Muscle of leg (tissue), 11 donors: ENCODE results near the gene NFATC3. TPM values are rescaled to one million over a fixed set of nuclear protein-coding genes. Genes with fewer than 3 reads are reported as not detected.
"Not testable (repeated sequence)": the region's sequence is repeated elsewhere in the genome, so short reads cannot be mapped to it uniquely, and the experiment has no call there.

Source experiments
- DNase-seq: peaks from one replicate; pipeline ENCODE4 v3.0.0; 2013
- H3K27ac ChIP-seq: one replicate; pipeline ENCODE4 v1.5.1; 2013; ENCODE audit warnings: mild to moderate bottlenecking, low read length, control low read depth
- H3K27me3 ChIP-seq: one replicate; pipeline ENCODE4 v1.6.1; 2013; ENCODE audit warnings: low read length; ENCODE audit not compliant: control insufficient read depth, insufficient read depth
- H3K36me3 ChIP-seq: one replicate; pipeline ENCODE4 v1.6.1; 2013; ENCODE audit warnings: low read length; ENCODE audit not compliant: control insufficient read depth, insufficient read depth
- H3K4me1 ChIP-seq: one replicate; pipeline ENCODE4 v1.6.1; 2013; ENCODE audit warnings: low read length; ENCODE audit not compliant: control insufficient read depth, insufficient read depth
- H3K4me3 ChIP-seq: one replicate; pipeline ENCODE4 v1.5.1; 2013; ENCODE audit warnings: low read length, control low read depth
- H3K9me3 ChIP-seq: replicated peaks from 2 replicates; pipeline ENCODE4 v1.6.1; 2013; ENCODE audit warnings: low read depth, low read length; ENCODE audit not compliant: control insufficient read depth
- WGBS: methylation state at CpG from one replicate; pipeline ENCODE4 v1.1.5; 2013; ENCODE audit warnings: missing lambda C conversion rate; ENCODE audit not compliant: insufficient coverage; 5-methylcytosine and 5-hydroxymethylcytosine counted together
- polyA plus RNA-seq, 8 donors: library from polyadenylated mRNA; unstranded; fragments of 120-200 nt; gene quantifications; one replicate each; pipeline versions ENCODE4 v1.2.1 to v1.2.3, GENCODE V29; 2013; ENCODE audit warnings: inconsistent platforms in 1 of 8, low replicate concordance in 1 of 8; ENCODE audit not compliant: insufficient read length in 8 of 8, insufficient read depth in 1 of 8
- total RNA-seq: library from RNA; stranded (reverse); fragments of 120-200 nt; gene quantifications from one replicate; pipeline ENCODE4 v1.2.4, GENCODE V29; 2013

Gene NFATC3
- total and polyA plus RNA-seq, 9 donors: 22.0 to 39.0 (median 26.0) TPM

DNA sequence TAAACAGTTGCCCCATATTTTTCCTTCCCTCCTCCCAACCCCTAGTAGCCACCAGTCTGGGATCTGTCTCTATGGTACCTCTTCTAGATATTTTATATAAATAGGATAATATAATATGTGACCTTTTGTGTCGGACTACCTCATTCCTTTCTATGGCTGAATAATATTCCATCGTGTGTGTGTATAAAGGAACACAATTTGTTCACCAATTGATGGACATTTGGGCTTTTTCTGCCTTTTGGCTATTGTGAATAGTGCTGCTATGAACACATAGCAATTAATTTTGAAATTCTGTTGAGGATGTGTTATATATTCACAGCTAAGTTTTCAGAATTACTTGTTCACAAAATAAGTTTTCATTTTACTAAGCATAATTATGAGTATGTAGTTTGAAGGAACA lies 2.5 kb downstream of the NFATC3 start:
- WGBS: no CpG with 5 or more reads among the region's 2 CpGs
- H3K9me3 ChIP-seq: no peaks in the 10 kb centered on the region
- H3K4me1 ChIP-seq: peaks cover 25% of the 10 kb centered on the region
- H3K4me3 ChIP-seq: no peak overlapping the region
- no peaks in the 10 kb centered on the region for H3K36me3 ChIP-seq
- DNase-seq: no peak
- H3K27me3 ChIP-seq: no peaks in the 10 kb centered on the region
- no peak overlapping the region for H3K27ac ChIP-seq

DNA sequence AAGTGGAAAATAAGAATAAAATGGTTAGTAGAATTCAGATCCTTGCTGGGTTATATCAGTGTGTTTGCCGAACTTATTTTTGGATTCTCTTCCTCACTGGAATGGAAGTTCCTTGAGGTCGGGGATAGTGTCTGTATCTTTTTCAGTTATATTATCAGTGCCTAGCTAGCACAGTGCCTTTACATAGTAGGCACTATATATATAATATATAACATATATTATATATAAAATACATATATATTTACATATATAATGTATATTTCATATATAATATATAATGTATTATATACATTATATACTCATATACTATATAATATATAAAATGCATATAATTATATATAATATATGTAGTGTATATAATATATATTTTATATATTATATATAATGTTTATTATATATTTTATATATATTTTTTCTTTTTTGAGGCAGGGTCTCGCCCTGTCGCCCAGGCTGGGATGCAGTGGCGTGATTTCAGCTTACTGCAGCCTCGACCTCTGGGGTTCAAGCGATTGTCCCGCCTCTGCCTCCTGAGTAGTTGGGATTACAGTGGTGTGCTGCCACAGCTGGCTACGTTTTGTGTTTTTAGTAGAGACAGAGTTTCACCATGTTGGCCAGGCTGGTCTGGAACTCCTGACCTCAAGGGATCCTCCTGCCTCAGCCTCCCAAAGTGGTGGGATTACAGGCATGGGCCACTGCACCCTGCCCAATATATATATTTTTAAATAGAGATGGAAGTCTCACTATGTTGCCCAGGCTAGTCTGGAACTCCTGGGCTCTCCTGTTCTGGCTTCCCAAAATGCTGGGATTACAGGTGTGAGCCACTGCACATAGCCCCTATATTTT lies 3.2 kb downstream of the NFATC3 start:
- Histone ChIP-seq H3K36me3 (no peaks in the 10 kb centered on the region), H3K4me3 (no peak overlapping the region), H3K27ac (no peak overlapping the region), H3K9me3 (no peaks in the 10 kb centered on the region), H3K4me1 (peaks cover 19% of the 10 kb centered on the region), H3K27me3 (no peaks in the 10 kb centered on the region)
- 80% methylated on average over 1 of the region's 9 CpGs for WGBS
- DNase-seq: no peak

DNA sequence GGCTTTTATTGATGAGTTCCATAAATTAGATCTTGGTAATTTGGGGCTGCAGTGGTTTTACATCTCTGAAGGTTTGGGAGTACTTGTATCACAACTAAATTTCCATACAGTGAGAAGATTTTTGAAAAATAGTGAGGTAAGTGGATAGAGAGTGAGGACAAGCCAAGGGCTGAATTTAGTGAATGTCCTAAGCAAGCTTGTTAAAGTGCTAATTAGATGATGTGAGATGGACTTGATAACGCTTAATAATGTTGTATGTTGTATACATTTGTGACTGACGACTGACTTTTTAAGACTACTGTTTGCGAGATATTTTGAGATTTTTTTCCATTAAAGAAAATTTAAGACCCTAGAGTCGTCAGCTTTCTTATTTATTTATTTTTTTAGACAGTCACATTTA lies 3.9 kb downstream of the NFATC3 start:
- no CpG with 5 or more reads among the region's 4 CpGs for WGBS
- H3K4me1 ChIP-seq: peaks cover 11% of the 10 kb centered on the region
- no peak overlapping the region for H3K27ac ChIP-seq
- no peaks in the 10 kb centered on the region for H3K9me3 ChIP-seq
- H3K27me3 ChIP-seq: no peaks in the 10 kb centered on the region
- H3K36me3 ChIP-seq: no peaks in the 10 kb centered on the region
- no peak overlapping the region for H3K4me3 ChIP-seq
- DNase-seq: no peak

DNA sequence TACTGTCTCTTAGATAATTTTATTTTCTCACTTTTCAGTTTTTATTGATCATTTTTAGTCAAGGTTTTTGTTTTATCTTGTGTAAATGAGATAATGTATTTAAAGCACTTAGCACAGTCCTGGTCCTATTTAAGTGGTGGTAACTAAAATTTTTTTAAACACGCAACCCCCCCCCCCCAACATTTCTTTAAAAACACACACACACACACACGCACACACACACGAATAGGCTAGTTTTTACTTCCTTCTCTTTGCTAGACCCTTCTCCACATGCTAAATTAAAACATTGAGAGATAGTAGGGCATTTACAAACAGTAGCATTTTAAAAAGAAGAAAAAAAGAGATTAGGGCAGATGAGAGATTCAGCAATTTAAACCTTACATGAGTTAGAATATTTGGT lies 5.0 kb downstream of the NFATC3 start:
- WGBS: no CpG with 5 or more reads among the region's 3 CpGs
- Histone ChIP-seq H3K4me3 (no peak overlapping the region), H3K27ac (no peak overlapping the region), H3K27me3 (no peaks in the 10 kb centered on the region), H3K4me1 (peaks cover 4% of the 10 kb centered on the region), H3K9me3 (no peaks in the 10 kb centered on the region), H3K36me3 (no peaks in the 10 kb centered on the region)
- no peak for DNase-seq

DNA sequence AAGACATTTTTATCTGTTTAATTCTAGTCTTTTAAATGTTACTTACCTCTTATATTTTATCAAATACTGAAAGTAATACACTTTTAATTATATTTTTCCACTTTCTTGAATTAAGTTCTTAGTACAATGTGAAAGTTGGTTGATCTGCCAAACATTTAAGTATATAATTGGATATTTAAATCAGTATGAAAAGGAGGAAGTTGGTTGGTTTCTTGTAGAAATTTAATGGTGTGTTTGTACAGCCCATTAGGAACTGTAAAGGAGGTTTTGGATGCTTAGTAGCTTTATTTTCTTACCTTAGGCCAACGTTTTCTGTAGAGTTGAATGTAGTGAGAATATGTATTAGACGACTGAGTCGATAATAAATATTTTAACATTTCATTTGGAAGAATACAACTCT lies 5.4 kb downstream of the NFATC3 start:
- WGBS: no CpG with 5 or more reads among the region's 3 CpGs
- Histone ChIP-seq H3K4me3 (no peak overlapping the region), H3K4me1 (peaks cover 4% of the 10 kb centered on the region), H3K36me3 (no peaks in the 10 kb centered on the region), H3K27me3 (no peaks in the 10 kb centered on the region), H3K27ac (no peak overlapping the region), H3K9me3 (no peaks in the 10 kb centered on the region)
- DNase-seq: no peak

DNA sequence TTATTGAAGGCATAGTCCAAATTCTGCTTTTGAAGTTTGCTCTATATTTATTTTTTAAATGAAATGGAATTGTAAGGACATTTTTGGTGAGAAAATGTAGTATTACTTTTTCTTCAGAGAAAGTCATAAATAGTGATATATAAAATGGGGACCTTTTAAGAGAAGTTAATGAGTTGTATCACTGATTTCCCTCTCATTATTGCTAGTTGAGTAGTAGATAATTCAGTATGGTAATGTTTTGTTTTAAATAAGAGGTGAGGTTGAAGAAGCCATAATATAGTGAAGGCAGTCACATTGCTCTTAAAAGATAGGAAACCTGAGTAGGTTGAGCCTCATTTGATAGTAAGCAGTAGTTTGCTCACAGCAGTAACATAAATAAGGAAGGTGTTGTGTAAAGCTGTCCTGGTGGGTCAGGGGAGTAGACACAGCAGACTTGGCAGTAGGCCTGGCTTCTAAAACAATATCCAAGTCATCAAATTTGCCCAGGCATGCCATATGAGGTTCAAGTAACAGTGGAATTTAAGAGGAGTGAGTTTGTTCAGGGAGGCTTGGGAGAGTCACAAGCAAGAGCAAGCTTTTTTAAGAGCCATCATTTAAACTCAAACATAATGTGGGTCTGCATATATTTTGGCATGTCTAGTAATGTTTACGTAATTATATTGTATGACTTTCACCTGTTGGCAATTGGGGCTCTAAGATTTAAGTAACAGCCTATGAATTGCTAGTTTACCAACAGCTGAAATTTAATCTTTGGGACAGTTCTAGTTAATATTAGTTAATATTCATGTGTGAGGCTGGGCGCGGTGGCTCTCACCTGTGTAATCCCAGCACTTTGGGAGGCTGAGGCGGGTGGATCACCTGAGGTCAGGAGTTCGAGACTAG lies 6.5 kb downstream of the NFATC3 start:
- H3K27ac ChIP-seq: no peak overlapping the region

DNA sequence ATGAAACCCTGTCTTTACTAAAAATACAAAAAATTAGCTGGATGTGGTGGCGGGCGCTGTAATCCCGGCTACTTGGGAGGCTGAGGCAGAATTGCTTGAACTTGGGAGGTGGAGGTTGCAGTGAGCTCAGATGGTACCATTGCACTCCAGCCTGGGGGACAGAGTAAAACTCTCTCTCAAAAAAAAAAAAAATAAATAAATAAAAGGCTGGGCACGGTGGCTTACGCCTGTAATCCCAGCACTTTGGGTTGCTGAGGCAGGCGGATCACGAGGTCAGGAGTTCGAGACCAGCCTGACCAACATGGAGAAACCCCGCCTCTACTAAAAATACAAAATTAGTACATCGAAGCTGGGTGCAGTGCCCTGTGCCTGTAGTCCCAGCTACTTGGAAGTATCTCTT lies 7.1 kb downstream of the NFATC3 start:
- not testable (repeated sequence) for H3K4me3 ChIP-seq, H3K27me3 ChIP-seq, H3K4me1 ChIP-seq, H3K27ac ChIP-seq, H3K36me3 ChIP-seq, DNase-seq, H3K9me3 ChIP-seq
- WGBS: 84% methylated on average over 5 of the region's 10 CpGs

More for the DNA sequence above, 6.5 kb downstream of the NFATC3 start:
- no peaks in the 10 kb centered on the region for H3K9me3 ChIP-seq
- H3K4me3 ChIP-seq: no peak overlapping the region
- no peaks in the 10 kb centered on the region for H3K27me3 ChIP-seq
- H3K36me3 ChIP-seq: no peaks in the 10 kb centered on the region
- peaks cover 4% of the 10 kb centered on the region for H3K4me1 ChIP-seq
- no peak for DNase-seq
- WGBS: 100% methylated on average over 1 of the region's 5 CpGs

DNA sequence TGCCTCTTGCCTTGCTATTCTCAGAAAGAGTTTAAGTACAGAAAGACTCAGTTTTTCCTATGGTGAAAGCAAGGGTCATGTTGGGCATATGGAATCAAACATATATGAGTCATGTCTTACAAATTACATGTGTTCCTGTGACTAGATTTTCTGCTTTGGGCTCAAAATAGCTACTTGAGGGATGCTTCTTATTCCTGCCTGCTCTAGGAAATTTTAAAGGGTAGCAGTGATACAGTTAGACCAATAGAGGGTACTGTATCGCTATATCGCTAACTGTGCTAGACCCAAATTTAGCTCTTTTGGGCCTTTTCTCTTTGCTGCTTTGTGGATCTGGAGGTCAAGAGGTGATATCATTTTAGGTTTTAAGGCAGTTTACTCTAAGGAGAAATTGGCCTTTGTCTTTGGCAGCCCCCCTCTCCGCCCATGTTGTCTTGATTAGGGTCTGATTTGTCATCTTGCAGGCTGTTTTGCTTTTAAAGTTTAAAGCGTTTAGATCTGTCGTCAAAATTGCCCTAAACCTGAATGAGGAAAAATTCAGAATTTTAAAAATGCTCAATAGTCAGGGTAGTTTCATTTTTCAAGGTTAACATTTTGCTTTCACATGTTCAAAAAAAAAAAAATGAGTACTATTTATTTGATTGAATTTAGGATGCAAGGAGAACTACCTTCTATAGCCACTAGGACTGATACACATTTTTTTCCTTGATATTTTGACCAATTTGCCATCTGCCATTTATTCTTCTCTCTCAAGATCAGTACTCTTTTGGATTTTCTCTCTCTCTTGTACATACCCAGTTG lies 8.8 kb downstream of the NFATC3 start:
- no peaks in the 10 kb centered on the region for H3K36me3 ChIP-seq
- WGBS: 88% methylated on average over 2 of the region's 5 CpGs
- H3K9me3 ChIP-seq: no peaks in the 10 kb centered on the region
- no peak for DNase-seq
- no peak overlapping the region for H3K27ac ChIP-seq
- H3K27me3 ChIP-seq: no peaks in the 10 kb centered on the region
- H3K4me3 ChIP-seq: no peak overlapping the region
- peaks cover 3% of the 10 kb centered on the region for H3K4me1 ChIP-seq

DNA sequence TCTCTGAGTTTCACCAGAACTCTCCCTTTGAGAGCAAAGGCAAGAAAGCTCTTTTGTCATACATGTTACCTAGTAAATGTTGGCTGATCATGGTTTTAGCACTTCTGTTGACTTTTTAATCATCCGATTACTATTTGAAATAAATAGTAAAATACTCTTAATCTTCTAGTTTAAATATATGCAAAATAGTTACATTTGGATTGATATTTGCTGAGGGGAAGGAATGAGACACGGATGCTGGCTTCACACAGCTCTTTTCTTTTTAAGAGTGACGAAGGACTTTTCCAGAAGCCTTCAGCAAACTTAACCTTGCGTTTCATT lies 9.4 kb downstream of the NFATC3 start:
- Histone ChIP-seq H3K27ac (no peak overlapping the region), H3K4me1 (peaks cover 3% of the 10 kb centered on the region), H3K4me3 (no peak overlapping the region)

DNA sequence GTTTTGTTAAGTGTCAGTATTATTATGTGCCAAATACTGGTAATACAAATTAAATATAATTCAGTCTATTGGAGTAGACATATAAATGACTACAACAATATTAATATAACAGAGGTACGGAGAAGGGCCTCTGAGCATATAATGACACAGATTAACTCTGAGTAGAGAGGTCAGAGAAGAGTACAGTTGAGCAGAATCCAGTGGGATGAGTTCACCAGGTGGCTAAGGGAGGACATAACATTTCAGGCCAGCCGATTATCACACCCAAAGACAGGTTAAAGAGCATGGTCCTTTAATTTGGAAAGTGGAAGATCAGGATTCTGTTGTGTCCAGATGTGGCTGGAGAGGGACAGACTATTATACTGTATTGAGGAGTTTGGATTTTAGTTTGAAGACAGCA lies 11.3 kb downstream of the NFATC3 start:
- Histone ChIP-seq H3K9me3 (no peaks in the 10 kb centered on the region), H3K4me3 (no peak overlapping the region), H3K27me3 (no peaks in the 10 kb centered on the region), H3K4me1 (peaks cover 3% of the 10 kb centered on the region), H3K36me3 (no peaks in the 10 kb centered on the region), H3K27ac (no peak overlapping the region)
- no peak for DNase-seq
- 100% methylated on average over 1 of the region's 2 CpGs for WGBS

More for the DNA sequence above, 9.4 kb downstream of the NFATC3 start:
- Histone ChIP-seq H3K27me3 (no peaks in the 10 kb centered on the region), H3K9me3 (no peaks in the 10 kb centered on the region), H3K36me3 (no peaks in the 10 kb centered on the region)
- WGBS: no CpG with 5 or more reads among the region's 4 CpGs
- DNase-seq: no peak
